GM19455 (cell line): ENCODE measurements around the gene RANBP10.
A peak's percentile ranks its signal among the peaks of the same experiment; 100 is the strongest.
"Not testable (repeated sequence)": the region's sequence is repeated elsewhere in the genome, so short reads cannot be mapped to it uniquely, and the experiment has no call there.

Experiments
- ATAC-seq: cut with Tn5 transposase; IDR thresholded peaks from one replicate; pipeline ENCODE4 v1.9.1; 2021; ENCODE audit not compliant: unreplicated experiment

Gene RANBP10

DNA sequence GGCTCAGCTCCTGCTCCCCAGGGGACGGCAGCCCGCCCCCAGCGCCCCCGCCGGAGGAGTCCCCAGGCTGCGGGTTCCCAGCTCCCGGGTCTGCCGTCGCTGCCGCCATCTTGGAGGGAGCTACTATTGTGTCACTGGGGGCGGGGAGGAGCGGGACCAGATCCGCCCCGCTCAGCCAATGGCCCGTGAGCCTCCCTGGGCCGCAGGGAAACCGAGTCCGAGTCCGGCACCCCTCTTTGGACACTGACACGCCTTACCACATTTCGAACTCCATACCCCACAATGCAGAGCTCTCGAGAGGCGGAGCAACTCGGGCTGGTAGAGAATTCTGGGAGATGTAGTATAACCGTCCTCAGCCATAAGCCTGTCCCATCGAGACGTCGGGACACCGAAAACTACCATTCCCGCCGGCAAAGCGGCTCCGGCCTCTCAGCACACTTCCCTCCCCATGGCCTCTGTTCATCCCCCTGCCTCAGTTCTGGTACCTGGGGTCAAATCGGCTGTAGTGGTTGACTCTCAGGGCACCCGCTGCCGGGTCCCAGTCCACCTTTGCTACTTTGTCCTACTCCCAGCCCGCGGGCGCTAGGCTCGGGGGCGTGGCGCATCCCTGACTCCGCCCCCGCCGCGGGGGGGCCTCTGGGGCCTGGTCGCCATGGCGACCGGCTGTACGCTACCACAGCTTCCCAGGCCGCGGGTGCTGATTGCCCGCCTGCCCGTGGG, at the start of gene RANBP10, which contains the start of gene TSNAXIP1:
RANBP10 (minus strand) TSS at position 133 of the 720 bp plus-strand sequence; CDS start at position 109, 24 bp downstream.
TSNAXIP1 (plus strand) TSS at position 462 of the 720 bp plus-strand sequence. CDS start 261 bp downstream, outside the sequence.
- ATAC-seq, result peak; percentile 95

DNA sequence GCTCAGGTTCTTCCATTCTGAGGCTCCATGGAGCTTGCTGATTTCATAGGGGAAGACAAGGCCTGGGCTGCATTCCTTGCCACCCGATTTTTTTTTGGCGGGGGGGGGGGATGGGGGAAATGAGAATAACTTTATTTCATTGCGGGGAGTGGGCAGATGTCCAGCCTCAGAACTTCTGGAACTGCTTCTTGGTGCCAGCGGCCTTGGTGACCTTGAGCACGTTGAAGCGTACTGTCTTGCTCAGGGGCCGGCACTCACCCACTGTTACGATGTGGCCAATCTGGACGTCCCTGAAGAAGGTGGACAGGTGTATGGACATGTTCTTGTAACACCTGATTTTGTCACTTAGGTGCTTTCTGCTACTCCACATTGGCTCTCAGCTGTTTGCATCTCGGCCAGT, 49.4 kb upstream of the RANBP10 start:
- no peak for ATAC-seq

DNA sequence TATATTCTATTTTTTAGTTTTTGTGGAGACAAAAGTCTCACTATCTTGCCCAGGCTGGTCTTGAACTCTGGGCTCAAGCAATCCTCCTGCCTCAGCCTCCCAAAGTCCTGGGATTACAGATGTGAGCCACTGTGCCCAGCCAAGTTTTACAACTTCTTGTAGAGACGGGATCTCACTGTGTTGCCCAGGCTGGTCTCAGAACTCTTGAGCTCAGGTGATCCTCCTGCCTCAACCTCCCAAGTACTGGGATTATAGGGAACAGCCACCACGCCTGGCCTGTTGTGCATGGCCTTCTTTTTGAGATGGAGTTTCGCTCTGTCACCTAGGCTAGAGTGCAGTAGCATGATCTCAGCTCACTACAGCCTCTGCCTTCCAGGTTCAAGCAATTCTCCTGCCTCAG, 47.3 kb upstream of the RANBP10 start:
- ATAC-seq, result no peak

DNA sequence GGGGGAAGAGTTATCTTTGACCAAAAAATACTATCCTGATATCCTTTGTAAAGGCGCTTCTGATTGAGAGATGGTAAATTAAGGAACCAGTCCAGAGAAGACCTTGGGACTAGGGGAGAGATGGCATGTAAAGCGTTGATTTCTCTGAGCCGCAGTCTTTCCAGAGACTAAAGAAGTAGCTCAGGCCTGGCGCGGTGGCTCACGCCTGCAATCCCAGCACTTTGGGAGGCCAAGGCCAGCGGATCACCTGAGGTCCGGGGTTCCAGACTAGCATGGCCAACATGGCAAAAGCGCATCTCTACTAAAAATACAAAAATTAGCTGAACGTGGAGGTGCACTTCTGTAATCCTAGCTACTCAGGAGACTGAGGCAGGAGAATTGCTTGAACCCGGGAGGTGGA, 41.8 kb upstream of the RANBP10 start:
- ATAC-seq, result no peak

DNA sequence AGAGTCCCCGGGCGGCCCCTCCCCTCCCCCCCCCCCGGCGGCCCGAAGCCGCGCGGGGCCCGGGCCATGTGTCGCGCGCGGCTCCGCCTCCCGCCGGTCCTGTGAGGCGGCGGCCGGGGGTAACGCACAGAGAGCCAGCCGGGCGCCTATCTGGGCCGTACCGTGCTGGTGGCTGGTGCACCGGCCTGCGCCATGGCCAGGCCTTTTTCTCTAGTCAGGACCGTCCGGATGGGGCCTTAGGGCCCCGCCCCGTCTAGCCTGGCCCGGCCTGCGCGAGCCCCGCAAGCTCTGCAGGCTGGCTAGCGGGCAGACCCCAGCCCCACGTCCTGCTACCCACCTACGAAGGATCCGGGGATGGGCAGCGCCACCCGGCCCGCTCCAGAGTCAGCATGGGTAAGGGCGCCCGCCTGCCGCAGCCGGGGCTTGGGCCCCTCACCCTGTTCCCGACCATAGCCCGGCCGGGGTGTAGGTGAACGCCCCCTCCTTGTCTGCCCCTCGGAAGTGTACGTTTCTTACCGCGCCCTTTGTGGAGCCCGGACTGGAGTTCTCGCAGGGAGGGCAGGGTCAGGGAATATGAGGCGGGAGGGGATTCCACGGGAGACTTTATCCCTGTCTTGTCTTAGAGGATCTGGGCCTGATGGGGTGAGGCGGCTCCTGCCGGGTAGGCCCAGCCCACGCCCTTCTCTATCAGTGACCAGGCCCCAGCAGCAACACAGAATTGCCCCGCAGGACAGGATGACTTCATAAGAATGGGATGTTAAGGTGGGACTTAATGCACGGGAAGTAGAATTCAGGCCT, 40.9 kb upstream of the RANBP10 start, which contains the start of gene CENPT:
CENPT (minus strand) TSS at position 630 of the 798 bp plus-strand sequence. CDS start 13,834 bp downstream, outside the sequence.
- peak; percentile 35 for ATAC-seq

DNA sequence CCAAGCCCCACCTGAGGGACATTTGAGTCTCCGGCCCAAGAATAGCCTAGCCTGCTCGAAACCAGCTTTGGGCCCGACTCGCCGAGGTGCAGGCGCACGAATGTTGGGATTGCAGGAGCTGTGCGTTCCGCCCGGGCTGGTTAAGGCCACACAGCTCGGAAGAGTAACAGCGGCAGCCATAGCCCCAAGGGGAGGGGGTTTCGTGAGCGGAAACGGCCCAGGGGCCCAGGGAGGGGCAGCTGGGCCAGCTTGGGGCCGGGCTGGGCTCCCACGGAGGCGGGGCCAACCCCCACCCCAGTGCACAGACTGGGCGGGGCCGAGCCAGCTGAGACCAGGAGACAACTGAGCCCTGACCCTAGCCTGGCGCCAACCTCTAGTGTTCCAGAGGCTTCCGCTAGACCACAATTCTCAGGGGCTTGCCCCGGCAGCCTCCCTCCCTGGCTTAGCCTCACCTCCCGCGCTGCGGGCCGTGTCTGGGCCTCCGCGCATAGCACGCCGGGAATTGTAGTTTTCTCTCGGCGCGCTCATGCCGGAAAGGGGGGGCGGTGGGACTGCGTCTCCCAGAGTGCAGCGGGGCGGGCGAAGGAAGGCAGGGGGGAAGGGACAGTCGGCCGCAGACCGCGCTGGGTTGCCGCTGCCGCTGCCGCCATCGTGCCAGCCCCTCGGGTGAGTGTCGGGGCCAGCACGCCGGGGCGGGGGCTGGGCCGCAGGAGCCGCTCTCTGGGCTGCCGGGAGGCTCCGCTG, 40.1 kb upstream of the RANBP10 start, which contains the start of gene NUTF2:
NUTF2 (plus strand) TSS at position 614 of the 744 bp plus-strand sequence. CDS start 18,198 bp downstream, outside the sequence.
- peak; percentile 62 for ATAC-seq

DNA sequence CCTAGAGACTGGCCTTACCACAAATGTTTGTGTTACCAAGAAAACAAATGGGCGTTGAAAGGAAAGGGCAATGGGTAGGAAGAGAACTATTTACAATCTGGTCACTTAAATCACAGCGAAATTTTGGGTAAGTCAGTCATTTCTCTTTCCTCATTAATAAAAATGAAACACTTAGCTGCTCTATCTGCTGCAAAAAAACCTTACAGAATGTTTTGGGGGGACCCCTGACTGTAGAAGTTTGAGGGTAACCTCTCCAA, 39.6 kb upstream of the RANBP10 start:
- ATAC-seq, result no peak

DNA sequence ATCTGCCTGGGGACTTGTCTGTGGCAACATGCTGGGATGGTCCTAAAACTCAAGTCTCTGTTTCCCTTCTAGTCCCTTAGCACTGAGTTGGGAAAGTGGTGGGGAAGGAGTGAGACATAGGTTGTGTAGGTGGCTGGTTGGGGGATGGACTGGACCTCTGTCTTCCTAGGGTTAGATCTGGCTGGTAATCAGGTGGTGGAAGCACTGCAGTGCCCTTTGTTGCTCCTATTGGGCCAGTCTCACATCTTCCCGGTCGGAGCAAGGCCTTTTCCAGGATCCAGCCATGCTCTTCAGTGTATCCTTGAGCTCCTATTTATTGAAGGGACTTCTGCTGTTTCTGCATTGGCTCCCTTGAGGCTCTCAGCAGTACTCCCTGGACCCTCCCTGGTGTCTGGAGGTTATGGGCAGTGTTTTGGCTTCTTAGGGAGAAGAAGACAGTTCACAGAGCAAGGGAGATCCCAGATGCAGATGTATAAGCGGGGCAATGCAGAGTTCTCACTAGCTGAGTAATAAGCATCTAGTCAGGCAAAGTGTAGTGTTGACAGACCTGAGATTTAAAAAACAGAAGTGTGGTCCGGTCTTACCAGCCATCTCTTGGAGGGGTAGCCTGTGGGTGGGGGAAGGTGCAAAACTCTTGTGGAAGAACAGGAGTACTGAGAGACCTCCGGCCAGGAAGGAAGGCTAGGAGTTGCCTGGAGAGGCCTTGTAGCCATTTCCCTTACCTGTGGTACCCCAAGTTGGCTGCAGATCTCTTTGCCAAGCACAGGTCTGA, 39.1 kb upstream of the RANBP10 start:
- no peak for ATAC-seq

DNA sequence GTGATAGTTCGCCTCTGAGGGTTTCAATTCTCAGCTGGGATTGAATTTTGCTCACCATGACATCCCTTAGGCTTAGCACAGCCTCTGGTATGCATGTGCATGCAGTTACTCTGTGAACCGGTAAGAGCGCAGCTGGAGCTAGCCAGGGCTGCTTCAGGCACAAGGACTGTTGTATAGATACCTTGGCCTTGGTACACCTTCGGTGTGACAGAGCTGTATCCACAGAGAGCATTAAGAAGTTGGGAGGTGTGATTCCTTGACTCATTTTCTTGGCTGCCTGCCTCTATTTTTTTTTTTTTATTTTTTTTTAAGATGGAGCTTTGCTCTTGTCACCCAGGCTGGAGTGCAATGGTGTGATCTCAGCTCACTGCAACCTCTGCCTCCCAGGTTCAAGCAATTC, 38.1 kb upstream of the RANBP10 start:
- no peak for ATAC-seq

DNA sequence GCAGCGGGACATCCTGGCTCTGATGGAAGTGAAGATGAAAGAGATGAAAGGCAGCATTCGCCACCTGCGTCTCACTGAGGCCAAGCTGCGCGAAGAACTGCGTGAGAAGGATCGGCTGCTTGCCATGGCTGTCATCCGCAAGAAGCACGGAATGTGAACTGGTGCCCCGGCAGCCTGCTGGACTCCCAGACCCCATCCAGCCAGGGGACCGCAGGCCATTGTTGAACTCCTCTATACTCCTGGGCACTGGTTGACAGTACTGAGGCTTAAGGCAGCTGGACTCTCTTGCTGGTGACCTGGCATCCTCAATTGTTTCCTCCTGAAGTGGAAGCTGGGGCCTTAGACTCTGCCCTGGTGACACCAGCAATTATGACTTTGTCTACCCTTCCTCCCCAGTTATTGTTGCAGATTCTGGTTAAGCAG, 37.0 kb upstream of the RANBP10 start:
- no peak for ATAC-seq

DNA sequence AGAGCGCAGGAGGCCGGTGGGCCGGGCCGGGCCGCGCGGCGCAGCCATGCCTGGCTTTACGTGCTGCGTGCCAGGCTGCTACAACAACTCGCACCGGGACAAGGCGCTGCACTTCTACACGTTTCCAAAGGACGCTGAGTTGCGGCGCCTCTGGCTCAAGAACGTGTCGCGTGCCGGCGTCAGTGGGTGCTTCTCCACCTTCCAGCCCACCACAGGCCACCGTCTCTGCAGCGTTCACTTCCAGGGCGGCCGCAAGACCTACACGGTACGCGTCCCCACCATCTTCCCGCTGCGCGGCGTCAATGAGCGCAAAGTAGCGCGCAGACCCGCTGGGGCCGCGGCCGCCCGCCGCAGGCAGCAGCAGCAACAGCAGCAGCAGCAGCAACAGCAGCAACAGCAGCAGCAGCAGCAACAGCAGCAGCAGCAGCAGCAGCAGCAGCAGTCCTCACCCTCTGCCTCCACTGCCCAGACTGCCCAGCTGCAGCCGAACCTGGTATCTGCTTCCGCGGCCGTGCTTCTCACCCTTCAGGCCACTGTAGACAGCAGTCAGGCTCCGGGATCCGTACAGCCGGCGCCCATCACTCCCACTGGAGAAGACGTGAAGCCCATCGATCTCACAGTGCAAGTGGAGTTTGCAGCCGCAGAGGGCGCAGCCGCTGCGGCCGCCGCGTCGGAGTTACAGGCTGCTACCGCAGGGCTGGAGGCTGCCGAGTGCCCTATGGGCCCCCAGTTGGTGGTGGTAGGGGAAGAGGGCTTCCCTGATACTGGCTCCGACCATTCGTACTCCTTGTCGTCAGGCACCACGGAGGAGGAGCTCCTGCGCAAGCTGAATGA, 36.4 kb upstream of the RANBP10 start:
- peak; percentile 10 for ATAC-seq

DNA sequence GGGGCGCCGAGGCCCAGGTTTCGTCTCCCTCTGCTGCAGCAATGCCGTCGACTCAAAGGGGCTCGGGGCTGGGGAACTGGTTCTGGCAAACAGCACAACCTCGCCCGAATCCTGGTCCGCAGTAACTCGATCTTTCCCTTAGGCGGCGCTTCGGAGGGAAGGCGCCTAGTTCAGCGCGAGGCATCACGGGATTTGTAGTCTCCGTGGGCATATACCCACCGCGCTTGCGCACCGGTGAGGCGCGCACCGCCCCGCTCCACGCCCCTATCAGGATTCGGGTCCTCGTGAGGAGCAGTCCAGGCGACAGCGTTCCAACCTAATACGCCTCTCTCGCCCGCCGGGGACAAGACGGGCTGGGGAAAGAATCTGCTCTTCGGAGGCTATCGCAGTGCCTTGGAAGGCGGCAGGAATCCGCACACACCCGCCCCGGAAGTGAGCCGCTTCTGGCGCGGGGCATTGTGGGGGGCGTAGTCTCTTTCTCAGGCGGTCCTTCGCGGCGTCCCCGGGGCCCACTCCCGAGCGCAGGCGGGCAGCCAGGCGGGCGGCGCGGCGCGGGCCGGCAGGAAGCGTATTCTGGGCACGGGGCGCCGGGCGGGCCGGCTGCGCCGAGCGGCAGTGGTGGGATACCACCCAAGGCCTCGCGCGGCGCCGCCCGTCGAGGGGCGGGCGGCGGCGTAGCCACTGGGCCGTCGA, 35.6 kb upstream of the RANBP10 start, which contains the start of gene THAP11:
THAP11 (plus strand) TSS at position 505 of the 693 bp plus-strand sequence. CDS start 235 bp downstream, outside the sequence.
- ATAC-seq, result peak; percentile 42

DNA sequence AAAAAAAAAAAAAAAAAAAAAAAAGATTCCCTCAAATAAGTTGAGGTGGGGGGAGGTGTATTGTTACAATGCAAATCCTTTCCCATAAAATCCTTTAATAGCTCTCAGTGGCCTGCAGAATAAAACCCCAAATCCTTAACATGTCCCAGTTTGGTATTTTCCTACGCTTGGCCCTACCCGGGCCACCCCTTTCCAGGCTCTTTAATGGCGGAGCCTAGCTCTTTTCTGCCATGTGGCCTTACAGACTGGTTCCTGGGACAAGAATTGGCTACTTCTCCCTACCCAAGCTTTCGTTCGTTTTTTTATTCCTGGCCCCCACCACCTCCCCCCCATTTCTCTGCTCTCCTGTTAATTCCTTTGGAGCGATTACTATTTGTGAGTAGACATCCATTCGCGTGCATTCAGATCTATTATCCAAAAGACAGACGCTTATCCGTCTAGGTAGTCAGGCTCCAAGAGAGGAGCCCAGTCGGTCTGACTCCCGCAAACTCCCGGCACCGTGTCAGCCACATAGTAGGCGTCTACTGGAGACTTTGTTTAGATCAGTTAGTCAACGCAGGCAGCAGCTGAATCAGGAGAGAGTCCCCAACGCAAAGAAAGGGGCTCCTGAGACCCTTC, 34.9 kb upstream of the RANBP10 start:
- no peak for ATAC-seq

DNA sequence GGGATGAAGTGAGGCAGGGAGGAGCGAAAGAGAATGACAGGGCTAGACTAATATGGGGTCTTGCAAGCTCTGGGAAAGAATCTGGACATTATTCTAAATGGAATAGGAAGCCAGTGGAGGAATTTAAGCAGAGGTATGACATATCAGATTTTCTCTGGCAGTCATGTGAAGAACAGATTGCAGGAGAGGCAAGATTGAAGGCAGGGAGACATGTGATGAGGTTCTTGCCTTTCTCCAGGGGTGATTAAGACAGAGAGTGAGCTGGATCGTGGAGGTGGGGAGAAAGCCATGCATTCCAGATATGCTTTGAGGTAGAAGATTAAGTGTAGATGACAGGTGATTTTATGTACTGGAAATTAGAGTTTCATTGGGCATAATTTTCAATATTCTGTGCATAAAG, 31.5 kb upstream of the RANBP10 start:
- no peak for ATAC-seq

DNA sequence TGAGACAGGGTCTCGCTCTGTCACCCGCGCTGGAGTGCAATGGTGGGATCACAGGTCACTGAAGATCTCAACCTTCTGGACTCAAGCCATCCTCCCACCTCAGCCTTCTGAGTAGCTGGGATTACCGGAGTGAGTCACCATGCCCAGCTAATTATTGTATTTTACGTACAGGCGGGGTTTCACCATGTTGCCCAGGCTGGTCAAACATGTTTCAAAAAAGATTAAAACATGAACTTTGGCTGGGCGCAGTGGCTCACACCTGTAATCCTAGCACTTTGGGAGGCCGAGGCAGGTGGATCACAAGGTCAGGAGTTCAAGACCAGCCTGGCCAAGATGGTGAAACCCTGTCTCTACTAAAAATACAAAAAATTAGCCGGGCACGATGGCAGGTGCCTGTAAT, 30.8 kb upstream of the RANBP10 start:
- ATAC-seq, result not testable (repeated sequence)

DNA sequence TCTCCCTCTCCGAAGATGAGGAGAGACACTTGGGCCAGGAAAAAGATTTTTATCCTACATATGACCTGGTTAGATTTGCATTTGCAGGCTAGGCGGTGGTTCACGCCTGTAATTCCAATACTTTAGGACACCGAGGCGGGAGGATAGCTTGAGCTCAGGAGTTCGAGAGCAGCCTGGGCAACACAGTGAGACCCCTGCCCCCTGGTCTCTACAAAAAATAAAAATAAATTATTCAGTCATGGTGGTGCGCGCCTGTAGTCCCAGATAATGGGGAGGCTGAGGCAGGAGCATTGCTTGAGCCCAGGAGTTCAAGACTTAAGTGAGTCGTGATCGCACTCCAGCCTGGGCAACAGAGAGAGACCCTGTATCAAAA, 27.9 kb upstream of the RANBP10 start:
- ATAC-seq, result no peak

DNA sequence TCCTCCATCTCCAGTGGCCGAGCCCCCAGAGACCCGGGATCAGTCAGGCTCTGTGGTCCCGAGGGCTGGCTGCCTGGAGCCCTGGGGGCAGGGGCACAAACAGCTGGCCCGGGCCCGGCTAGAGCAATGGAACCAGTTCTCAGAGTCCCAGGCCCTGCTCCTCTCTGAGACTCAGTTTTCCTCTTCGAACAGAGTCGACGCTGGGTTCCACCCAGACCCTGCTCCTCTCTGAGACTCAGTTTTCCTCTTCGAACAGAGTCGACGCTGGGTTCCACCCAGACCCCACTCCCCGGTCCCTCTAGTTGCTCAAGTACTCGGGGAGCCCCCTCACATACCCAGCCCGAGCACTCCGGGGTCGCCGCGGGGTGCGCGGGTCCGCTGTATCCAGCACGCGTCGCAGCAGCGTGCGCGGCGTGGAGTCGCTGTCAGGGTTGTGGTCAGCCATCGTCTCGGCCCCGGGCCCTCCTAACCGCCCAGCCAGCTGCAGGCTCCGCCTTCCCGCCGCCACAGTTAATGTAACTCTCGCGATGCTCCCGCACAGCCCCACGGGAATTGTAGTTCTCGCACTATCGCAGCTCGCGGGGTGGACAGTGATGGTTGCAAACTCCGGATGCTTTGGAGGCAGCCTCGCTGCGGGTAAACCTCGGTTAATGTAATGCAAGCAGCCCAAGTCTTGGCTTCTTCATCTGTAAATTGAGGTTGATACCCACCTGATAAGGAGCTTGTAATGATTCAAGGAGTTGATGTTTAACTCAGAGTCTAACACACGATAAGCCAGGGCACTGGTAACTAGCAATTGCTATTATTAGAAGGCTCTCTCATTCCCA, 27.3 kb upstream of the RANBP10 start:
- ATAC-seq, result peak; percentile 92

DNA sequence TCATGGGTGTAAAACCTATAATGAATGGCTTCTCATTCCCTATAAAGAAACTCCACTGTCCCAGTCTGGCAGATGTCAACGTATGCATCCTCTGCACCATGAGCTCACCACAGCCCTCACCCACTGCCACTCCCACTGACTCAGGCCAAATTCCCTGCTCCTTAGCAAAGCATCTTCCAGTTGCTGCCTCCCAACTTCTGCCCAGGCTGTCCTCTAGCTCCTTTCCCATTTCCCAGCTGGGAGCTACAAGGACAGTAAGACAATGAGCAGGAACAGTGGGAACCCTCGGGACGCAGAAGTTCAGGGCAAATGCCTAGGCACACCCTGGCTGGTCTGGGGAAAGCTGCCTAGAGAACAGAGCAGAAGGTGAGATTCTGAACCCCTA, 26.7 kb upstream of the RANBP10 start:
- no peak for ATAC-seq
